Activated CD4-positive, alpha-beta memory T cell treated with anti-CD3 and anti-CD28 coated beads, Interleukin-2, amount 10 ng/mL, durations not matched to agents 7 days and 5 days (primary cell): Measurements from ENCODE around the gene CSRP3. TPM values are rescaled to one million over a fixed set of nuclear protein-coding genes. Genes with fewer than 3 reads are reported as not detected.

Source experiments
- CTCF ChIA-PET: fragments of 350-600 bp; sonication (Branson Sonifier 250); formaldehyde crosslinking; loops from one replicate; lab custom pipeline; 2021; ENCODE audit warnings: antibody characterized with exemption, inconsistent platforms; lab: Charles Lee
- POLR2A ChIA-PET: fragments of 350-600 bp; sonication (Branson Sonifier 250); formaldehyde crosslinking; loops from one replicate; lab custom pipeline; 2021; ENCODE audit warnings: antibody characterized with exemption; lab: Charles Lee
- DNase-seq: peaks from one replicate; pipeline ENCODE4 v3.0.0-alpha.2; 2020
- H3K27ac Mint-ChIP-seq: one replicate; pipeline ENCODE4 v1.8.0; 2021; ENCODE audit warnings: mild to moderate bottlenecking, mixed read lengths
- H3K27me3 Mint-ChIP-seq: one replicate; pipeline ENCODE4 v1.8.0; 2021; ENCODE audit warnings: mixed read lengths
- H3K36me3 Mint-ChIP-seq: one replicate; pipeline ENCODE4 v1.8.0; 2021; ENCODE audit warnings: low read depth, mixed read lengths
- H3K4me1 Mint-ChIP-seq: one replicate; pipeline ENCODE4 v1.8.0; 2021; ENCODE audit warnings: mixed read lengths
- H3K4me3 Mint-ChIP-seq: one replicate; pipeline ENCODE4 v1.8.0; 2021; ENCODE audit warnings: mild to moderate bottlenecking, mixed read lengths
- H3K9me3 Mint-ChIP-seq: one replicate; pipeline ENCODE4 v1.8.0; 2021; ENCODE audit warnings: mixed read lengths
- total RNA-seq, 2 experiments: library from RNA; stranded (reverse); gene quantifications; one replicate each; pipeline ENCODE4 v1.2.3, GENCODE V29; 2021

Gene CSRP3
- total RNA-seq, 2 experiments from 2014 or later = not detected

GRCh38 chr11:19194620-19195308 is 7.0 kb downstream of the CSRP3 start:
- DNase-seq = no peak
- no peaks in the 10 kb centered on the region for H3K36me3 Mint-ChIP-seq
- ChIA-PET CTCF (interaction anchor here (1.3 kb wide), 1 partner anchor 65 kb away, joined by 3 read pairs; no protein-coding TSS in a partner anchor), POLR2A (no interaction called here)
- H3K27ac Mint-ChIP-seq = no peak overlapping the region
- no peak overlapping the region for H3K4me3 Mint-ChIP-seq
- H3K4me1 Mint-ChIP-seq = no peaks in the 10 kb centered on the region
- H3K27me3 Mint-ChIP-seq = peaks cover 1% of the 10 kb centered on the region
- H3K9me3 Mint-ChIP-seq = no peaks in the 10 kb centered on the region

- Mint-ChIP-seq H3K4me3 (no peak overlapping the region), H3K36me3 (no peaks in the 10 kb centered on the region), H3K27ac (no peak overlapping the region), H3K27me3 (no peaks in the 10 kb centered on the region), H3K4me1 (no peaks in the 10 kb centered on the region), H3K9me3 (no peaks in the 10 kb centered on the region)
- no peak for DNase-seq
- CTCF ChIA-PET = interaction anchor here (1.3 kb wide), 1 partner anchor 65 kb away, joined by 3 read pairs; no protein-coding TSS in a partner anchor
- POLR2A ChIA-PET = no interaction called here
Observed at GRCh38 chr11:19193916-19194315, 7.9 kb downstream of the CSRP3 start.

GRCh38 chr11:19191530-19192169 is 10.1 kb downstream of the CSRP3 start:
- no peaks in the 10 kb centered on the region for H3K36me3 Mint-ChIP-seq
- ChIA-PET CTCF (no interaction called here), POLR2A (no interaction called here)
- H3K27me3 Mint-ChIP-seq = no peaks in the 10 kb centered on the region
- DNase-seq = no peak
- no peaks in the 10 kb centered on the region for H3K4me1 Mint-ChIP-seq
- no peak overlapping the region for H3K27ac Mint-ChIP-seq
- H3K4me3 Mint-ChIP-seq = no peak overlapping the region
- no peaks in the 10 kb centered on the region for H3K9me3 Mint-ChIP-seq

GRCh38 chr11:19187833-19188258 is 13.9 kb downstream of the CSRP3 start:
- CTCF ChIA-PET = no interaction called here
- no peak for DNase-seq
- Mint-ChIP-seq H3K4me1 (no peaks in the 10 kb centered on the region), H3K27ac (no peak overlapping the region), H3K36me3 (no peaks in the 10 kb centered on the region), H3K27me3 (no peaks in the 10 kb centered on the region), H3K4me3 (no peak overlapping the region), H3K9me3 (no peaks in the 10 kb centered on the region)
- POLR2A ChIA-PET = no interaction called here

- H3K9me3 Mint-ChIP-seq = no peaks in the 10 kb centered on the region
- H3K4me1 Mint-ChIP-seq = no peaks in the 10 kb centered on the region
- CTCF ChIA-PET = interaction anchor here (0.5 kb wide), 1 partner anchor 116 kb away, joined by 3 read pairs; no protein-coding TSS in a partner anchor
- H3K4me3 Mint-ChIP-seq = no peak overlapping the region
- POLR2A ChIA-PET = no interaction called here
- H3K27me3 Mint-ChIP-seq = no peaks in the 10 kb centered on the region
- DNase-seq = no peak
- no peaks in the 10 kb centered on the region for H3K36me3 Mint-ChIP-seq
- H3K27ac Mint-ChIP-seq = no peak overlapping the region
Observed at GRCh38 chr11:19187114-19187832, 14.5 kb downstream of the CSRP3 start.

GRCh38 chr11:19185516-19186052 is 16.2 kb downstream of the CSRP3 start:
- no peak overlapping the region for H3K27ac Mint-ChIP-seq
- H3K4me1 Mint-ChIP-seq = no peaks in the 10 kb centered on the region
- POLR2A ChIA-PET = no interaction called here
- CTCF ChIA-PET = no interaction called here
- H3K36me3 Mint-ChIP-seq = no peaks in the 10 kb centered on the region
- H3K9me3 Mint-ChIP-seq = no peaks in the 10 kb centered on the region
- no peak for DNase-seq
- H3K27me3 Mint-ChIP-seq = no peaks in the 10 kb centered on the region
- no peak overlapping the region for H3K4me3 Mint-ChIP-seq

GRCh38 chr11:19185036-19185435 is 16.7 kb downstream of the CSRP3 start:
- DNase-seq = no peak
- Mint-ChIP-seq H3K36me3 (no peaks in the 10 kb centered on the region), H3K27ac (no peak overlapping the region), H3K9me3 (no peaks in the 10 kb centered on the region), H3K4me1 (no peaks in the 10 kb centered on the region), H3K27me3 (no peaks in the 10 kb centered on the region), H3K4me3 (no peak overlapping the region)
- CTCF ChIA-PET = no interaction called here
- POLR2A ChIA-PET = no interaction called here

- Mint-ChIP-seq H3K36me3 (no peaks in the 10 kb centered on the region), H3K4me3 (no peak overlapping the region), H3K27me3 (no peaks in the 10 kb centered on the region), H3K9me3 (no peaks in the 10 kb centered on the region), H3K4me1 (no peaks in the 10 kb centered on the region), H3K27ac (no peak overlapping the region)
- ChIA-PET CTCF (no interaction called here), POLR2A (no interaction called here)
- DNase-seq = no peak
Observed at GRCh38 chr11:19183646-19184045, 18.1 kb downstream of the CSRP3 start.

GRCh38 chr11:19181531-19182261 is 20.1 kb downstream of the CSRP3 start:
- Mint-ChIP-seq H3K27me3 (no peaks in the 10 kb centered on the region), H3K4me1 (no peaks in the 10 kb centered on the region), H3K4me3 (no peak overlapping the region), H3K27ac (no peak overlapping the region), H3K36me3 (peaks cover 6% of the 10 kb centered on the region), H3K9me3 (no peaks in the 10 kb centered on the region)
- CTCF ChIA-PET = no interaction called here
- POLR2A ChIA-PET = no interaction called here
- no peak for DNase-seq

GRCh38 chr11:19176629-19177186 is 25.1 kb downstream of the CSRP3 start:
- no peaks in the 10 kb centered on the region for H3K27me3 Mint-ChIP-seq
- H3K27ac Mint-ChIP-seq = no peak overlapping the region

GRCh38 chr11:19173964-19174638 is 27.7 kb downstream of the CSRP3 start:
- H3K36me3 Mint-ChIP-seq = peaks cover 49% of the 10 kb centered on the region
- POLR2A ChIA-PET = interaction anchor here (0.8 kb wide), 1 partner anchor 67 kb away, joined by 3 read pairs; the partner anchor contains the start of gene E2F8

More at GRCh38 chr11:19176629-19177186, 25.1 kb downstream of the CSRP3 start:
- no peaks in the 10 kb centered on the region for H3K9me3 Mint-ChIP-seq
- POLR2A ChIA-PET = no interaction called here
- H3K36me3 Mint-ChIP-seq = peaks cover 41% of the 10 kb centered on the region
- H3K4me3 Mint-ChIP-seq = no peak overlapping the region
- CTCF ChIA-PET = no interaction called here
- no peaks in the 10 kb centered on the region for H3K4me1 Mint-ChIP-seq
- DNase-seq = no peak

More at GRCh38 chr11:19173964-19174638, 27.7 kb downstream of the CSRP3 start:
- H3K27ac Mint-ChIP-seq = no peak overlapping the region
- H3K9me3 Mint-ChIP-seq = no peaks in the 10 kb centered on the region
- H3K4me1 Mint-ChIP-seq = no peaks in the 10 kb centered on the region
- DNase-seq = no peak
- no peak overlapping the region for H3K4me3 Mint-ChIP-seq
- no peaks in the 10 kb centered on the region for H3K27me3 Mint-ChIP-seq
- CTCF ChIA-PET = interaction anchor here (1.3 kb wide), 1 partner anchor 97 kb away, joined by 3 read pairs; no protein-coding TSS in a partner anchor
